Measurements from ENCODE around the gene ALKBH8. TPM values are rescaled to one million over a fixed set of nuclear protein-coding genes. Genes with fewer than 3 reads are reported as not detected.
A peak's percentile ranks its signal among the peaks of the same experiment; 100 is the strongest.
"Not testable (repeated sequence)": the region's sequence is repeated elsewhere in the genome, so short reads cannot be mapped to it uniquely, and the experiment has no call there.

Gene ALKBH8
- total RNA-seq, 2 donors from 2014 or later = 3.7 to 5.0 TPM

DNA sequence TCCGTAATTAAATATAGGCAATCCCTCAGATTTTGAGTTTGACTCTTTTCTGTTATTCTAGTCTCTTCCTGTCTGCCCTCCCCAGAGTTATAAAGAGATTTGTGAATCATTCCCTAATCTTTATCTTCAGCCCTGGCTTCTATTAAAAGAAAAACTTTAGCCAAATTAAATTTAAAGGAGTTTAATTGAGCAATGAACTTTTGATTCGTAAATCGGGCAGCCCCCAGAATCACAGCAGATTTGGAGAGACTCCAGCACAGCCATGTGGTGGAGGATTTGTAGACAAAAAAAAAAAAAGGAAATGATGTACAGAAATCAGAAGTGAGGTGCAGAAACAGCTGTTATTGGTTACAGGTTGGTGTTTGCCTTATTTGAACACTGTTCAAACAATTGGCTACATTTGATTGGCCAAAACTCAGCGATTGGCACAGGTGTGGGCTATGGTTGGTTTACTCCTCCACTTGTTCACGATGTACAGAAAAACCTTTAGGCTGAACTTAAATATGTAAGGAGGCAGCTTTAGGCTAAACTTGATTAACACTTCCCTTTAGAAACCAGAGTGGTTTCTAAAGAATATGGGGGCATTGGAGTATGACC is 2.3 kb upstream of the ALKBH8 start:
- H3K36me3 ChIP-seq = no peaks in the 10 kb centered on the region
- intact Hi-C loops (cut with DNase I) = no loop called here
- TF ChIP-seq, protein P1, sequence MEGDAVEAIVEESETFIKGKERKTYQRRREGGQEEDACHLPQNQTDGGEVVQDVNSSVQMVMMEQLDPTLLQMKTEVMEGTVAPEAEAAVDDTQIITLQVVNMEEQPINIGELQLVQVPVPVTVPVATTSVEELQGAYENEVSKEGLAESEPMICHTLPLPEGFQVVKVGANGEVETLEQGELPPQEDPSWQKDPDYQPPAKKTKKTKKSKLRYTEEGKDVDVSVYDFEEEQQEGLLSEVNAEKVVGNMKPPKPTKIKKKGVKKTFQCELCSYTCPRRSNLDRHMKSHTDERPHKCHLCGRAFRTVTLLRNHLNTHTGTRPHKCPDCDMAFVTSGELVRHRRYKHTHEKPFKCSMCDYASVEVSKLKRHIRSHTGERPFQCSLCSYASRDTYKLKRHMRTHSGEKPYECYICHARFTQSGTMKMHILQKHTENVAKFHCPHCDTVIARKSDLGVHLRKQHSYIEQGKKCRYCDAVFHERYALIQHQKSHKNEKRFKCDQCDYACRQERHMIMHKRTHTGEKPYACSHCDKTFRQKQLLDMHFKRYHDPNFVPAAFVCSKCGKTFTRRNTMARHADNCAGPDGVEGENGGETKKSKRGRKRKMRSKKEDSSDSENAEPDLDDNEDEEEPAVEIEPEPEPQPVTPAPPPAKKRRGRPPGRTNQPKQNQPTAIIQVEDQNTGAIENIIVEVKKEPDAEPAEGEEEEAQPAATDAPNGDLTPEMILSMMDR (IDR thresholded peaks at IDR 0.05) = no peak
- H3K4me3 ChIP-seq = no peak overlapping the region
- no peak overlapping the region for H3K9ac ChIP-seq (ENCODE audit: low read depth in 2 of 2, low read length in 2 of 2)
- H3K4me1 ChIP-seq = no peaks in the 10 kb centered on the region
- no peaks in the 10 kb centered on the region for H3K9me3 ChIP-seq
- no peak for DNase-seq
- H3K27ac ChIP-seq = no peak overlapping the region
- H3K27me3 ChIP-seq = no peaks in the 10 kb centered on the region

DNA sequence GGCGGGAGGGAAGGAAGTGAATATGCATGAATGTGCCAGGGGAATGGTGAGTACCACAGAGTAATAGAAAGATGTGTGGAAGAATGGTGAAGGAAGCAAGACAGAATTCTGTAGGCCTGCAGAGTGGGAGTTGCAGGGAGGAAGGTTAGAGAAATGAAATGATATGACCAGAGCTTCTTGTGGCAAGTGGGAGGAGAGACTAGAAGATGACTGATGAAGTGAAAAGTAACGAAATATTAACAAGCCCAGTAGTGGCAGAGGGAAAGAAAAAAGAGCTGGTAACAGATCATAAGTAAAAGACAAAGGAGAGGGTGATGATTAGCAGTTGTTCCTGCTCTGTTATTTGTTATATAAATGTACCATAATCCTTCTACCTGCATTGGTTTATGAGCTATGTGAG is 1.0 kb upstream of the ALKBH8 start:
- Histone ChIP-seq H3K9me3 (no peaks in the 10 kb centered on the region), H3K9ac (ENCODE audit: low read depth in 2 of 2, low read length in 2 of 2) (no peak overlapping the region), H3K4me1 (no peaks in the 10 kb centered on the region), H3K27ac (no peak overlapping the region), H3K36me3 (no peaks in the 10 kb centered on the region), H3K27me3 (no peaks in the 10 kb centered on the region), H3K4me3 (no peak overlapping the region)
- intact Hi-C loops (cut with DNase I) = no loop called here
- DNase-seq = no peak
- TF ChIP-seq, protein P1 (IDR thresholded peaks at IDR 0.05) = no peak

GRCh38 chr11:107565955-107566501 is 493 bp upstream of the ALKBH8 start:
- H3K9me3 ChIP-seq; intact Hi-C loops (cut with DNase I); DNase-seq; H3K4me1 ChIP-seq; H3K27me3 ChIP-seq; H3K36me3 ChIP-seq: not testable (repeated sequence)
- Histone ChIP-seq H3K4me3 (peak overlapping the region; percentile 66), H3K27ac (peak overlapping the region; percentile 60), H3K9ac (ENCODE audit: low read depth in 2 of 2, low read length in 2 of 2) (peak overlapping the region; percentile 85 to 96)

DNA sequence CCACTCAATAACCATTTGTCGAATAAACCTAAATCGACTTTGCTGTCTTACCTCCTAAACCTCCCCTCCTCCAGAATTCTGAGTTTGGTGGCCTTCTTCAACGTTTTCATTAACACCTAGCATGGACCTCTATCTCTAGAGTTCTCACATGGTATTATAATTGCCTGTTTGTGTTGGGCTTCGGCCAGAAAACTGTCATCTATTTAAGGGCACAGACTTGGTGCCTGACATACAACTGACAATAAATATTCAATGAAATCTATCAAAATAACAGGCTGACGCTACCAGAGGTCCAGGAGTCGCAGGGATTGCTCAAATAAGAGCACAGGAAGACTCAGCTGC is 687 bp downstream of the ALKBH8 start:
- Histone ChIP-seq H3K9me3 (no peaks in the 10 kb centered on the region), H3K36me3 (no peaks in the 10 kb centered on the region), H3K27ac (peak overlapping the region; percentile 60), H3K9ac (ENCODE audit: low read depth in 2 of 2, low read length in 2 of 2) (peak overlapping the region; percentile 85 to 96), H3K4me1 (no peaks in the 10 kb centered on the region), H3K27me3 (no peaks in the 10 kb centered on the region), H3K4me3 (peak overlapping the region; percentile 66)
- TF ChIP-seq, protein P1 (IDR thresholded peaks at IDR 0.05) = no peak
- intact Hi-C loops (cut with DNase I) = no loop called here
- DNase-seq = no peak

- no peaks in the 10 kb centered on the region for H3K36me3 ChIP-seq
- no peak overlapping the region for H3K4me3 ChIP-seq
- intact Hi-C loops (cut with DNase I) = no loop called here
- H3K27ac ChIP-seq = no peak overlapping the region
- TF ChIP-seq, protein P1 (IDR thresholded peaks at IDR 0.05) = no peak
- peak; percentile 35 for DNase-seq
- H3K27me3 ChIP-seq = no peaks in the 10 kb centered on the region
- no peaks in the 10 kb centered on the region for H3K9me3 ChIP-seq
- no peaks in the 10 kb centered on the region for H3K4me1 ChIP-seq
- no peak overlapping the region for H3K9ac ChIP-seq (ENCODE audit: low read depth in 2 of 2, low read length in 2 of 2)
These were observed 1.8 kb downstream of the ALKBH8 start for GRCh38 chr11:107563702-107564101.

DNA sequence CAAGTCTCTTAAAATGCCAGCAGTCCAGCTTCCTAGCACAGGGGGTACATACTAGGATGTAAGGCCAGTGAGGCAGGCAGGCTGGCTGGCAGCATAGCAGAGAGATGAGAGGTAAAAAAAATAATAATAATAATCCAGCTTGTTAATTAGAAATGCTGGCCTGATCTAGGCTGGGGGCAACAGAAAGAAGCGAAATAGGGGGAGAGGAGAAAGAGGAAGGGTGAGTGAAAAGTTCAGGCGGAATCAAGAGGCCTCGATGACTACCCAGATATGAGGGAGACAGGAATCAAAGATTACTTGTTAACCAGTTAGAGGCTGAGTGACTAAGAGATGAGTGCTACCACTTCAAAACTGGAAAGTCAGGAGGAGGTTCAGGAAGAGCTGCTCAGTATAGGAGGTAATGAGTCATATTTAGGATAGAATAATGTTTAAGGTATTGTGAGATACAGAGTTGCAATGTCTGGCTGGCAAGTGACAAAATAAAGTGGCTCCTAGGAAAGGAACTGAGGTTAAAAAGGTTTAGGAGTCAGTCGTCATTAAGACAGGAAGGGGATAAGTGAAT is 2.8 kb downstream of the ALKBH8 start:
- no peaks in the 10 kb centered on the region for H3K27me3 ChIP-seq
- no peak overlapping the region for H3K9ac ChIP-seq (ENCODE audit: low read depth in 2 of 2, low read length in 2 of 2)
- no peaks in the 10 kb centered on the region for H3K36me3 ChIP-seq
- no peak overlapping the region for H3K27ac ChIP-seq
- intact Hi-C loops (cut with DNase I) = no loop called here
- no peaks in the 10 kb centered on the region for H3K9me3 ChIP-seq
- DNase-seq = no peak
- no peaks in the 10 kb centered on the region for H3K4me1 ChIP-seq
- TF ChIP-seq, protein P1 (IDR thresholded peaks at IDR 0.05) = no peak
- H3K4me3 ChIP-seq = no peak overlapping the region
